Loucy (cell line): ENCODE results near the gene CIRBP.
A peak's percentile ranks its signal among the peaks of the same experiment; 100 is the strongest.

ENCODE experiments used
- H2AFZ ChIP-seq: fragments of 200-600 bp; sonication (generic); 2 replicates; pipeline ENCODE4 v1.6.0; 2016; ENCODE audit warnings: antibody characterized with exemption, mild to moderate bottlenecking, low read length, moderate library complexity
- H3F3A ChIP-seq: fragments of 200-600 bp; 2 replicates; pipeline ENCODE4 v1.6.0; 2016; ENCODE audit warnings: antibody characterized with exemption, low read depth, mild to moderate bottlenecking
- H3K27me3 ChIP-seq: fragments of 200-600 bp; sonication (generic); 2 replicates; pipeline ENCODE4 v1.6.1; 2014; ENCODE audit warnings: low read length, mild to moderate bottlenecking; ENCODE audit not compliant: insufficient read depth, poor library complexity, severe bottlenecking
- H3K36me3 ChIP-seq: fragments of 200-600 bp; sonication (generic); 2 replicates; pipeline ENCODE4 v1.6.1; 2016; ENCODE audit warnings: low read length; ENCODE audit not compliant: insufficient read depth
- H3K4me1 ChIP-seq: fragments of 200-600 bp; sonication (generic); 2 replicates; pipeline ENCODE4 v1.5.1; 2014; ENCODE audit warnings: low read length, mild to moderate bottlenecking; ENCODE audit not compliant: insufficient read depth, poor library complexity, severe bottlenecking
- H3K4me2 ChIP-seq: fragments of 200-600 bp; sonication (generic); 2 replicates; pipeline ENCODE4 v1.6.0; 2014; ENCODE audit warnings: antibody characterized with exemption, low read length, low read depth, mild to moderate bottlenecking; ENCODE audit not compliant: poor library complexity, severe bottlenecking
- H3K4me3 ChIP-seq: fragments of 200-600 bp; sonication (generic); 2 replicates; pipeline ENCODE4 v1.5.1; 2014; ENCODE audit warnings: low read length, mild to moderate bottlenecking, mixed read lengths; ENCODE audit not compliant: poor library complexity, severe bottlenecking
- H3K79me2 ChIP-seq: fragments of 200-600 bp; sonication (generic); 2 replicates; pipeline ENCODE4 v1.6.1; 2014; ENCODE audit warnings: low read length; ENCODE audit not compliant: insufficient read depth
- H3K9ac ChIP-seq: fragments of 200-600 bp; sonication (generic); 2 replicates; pipeline ENCODE4 v1.6.0; 2014; ENCODE audit warnings: mild to moderate bottlenecking, low read depth, low read length, moderate library complexity; ENCODE audit not compliant: poor library complexity, severe bottlenecking
- H3K9me2 ChIP-seq: fragments of 200-600 bp; sonication (generic); replicated peaks from 2 replicates; pipeline ENCODE4 v1.6.1; 2016; ENCODE audit warnings: low read depth, low read length, mixed read lengths
- H3K9me3 ChIP-seq: fragments of 200-600 bp; sonication (generic); 2 replicates; pipeline ENCODE4 v1.6.1; 2014; ENCODE audit warnings: mild to moderate bottlenecking, antibody characterized with exemption, low read length, low read depth; ENCODE audit not compliant: insufficient read depth
- H4K20me1 ChIP-seq: fragments of 200-600 bp; sonication (generic); 2 replicates; pipeline ENCODE4 v1.6.0; 2014; ENCODE audit warnings: antibody characterized with exemption, low read length, mild to moderate bottlenecking; ENCODE audit not compliant: insufficient read depth, poor library complexity, severe bottlenecking
- CTCF ChIP-seq: fragments of 200-600 bp; sonication (generic); conservative IDR thresholded peaks from 2 replicates; pipeline ENCODE4 v1.5.1; 2014; ENCODE audit warnings: mild to moderate bottlenecking, antibody characterized with exemption, low read length
- EZH2phosphoT487 ChIP-seq: fragments of 200-600 bp; IDR thresholded peaks from 2 replicates; pipeline ENCODE4 v1.6.1; 2018; ENCODE audit warnings: antibody characterized with exemption, mild to moderate bottlenecking, moderate library complexity, borderline replicate concordance

CIRBP gene

DNA sequence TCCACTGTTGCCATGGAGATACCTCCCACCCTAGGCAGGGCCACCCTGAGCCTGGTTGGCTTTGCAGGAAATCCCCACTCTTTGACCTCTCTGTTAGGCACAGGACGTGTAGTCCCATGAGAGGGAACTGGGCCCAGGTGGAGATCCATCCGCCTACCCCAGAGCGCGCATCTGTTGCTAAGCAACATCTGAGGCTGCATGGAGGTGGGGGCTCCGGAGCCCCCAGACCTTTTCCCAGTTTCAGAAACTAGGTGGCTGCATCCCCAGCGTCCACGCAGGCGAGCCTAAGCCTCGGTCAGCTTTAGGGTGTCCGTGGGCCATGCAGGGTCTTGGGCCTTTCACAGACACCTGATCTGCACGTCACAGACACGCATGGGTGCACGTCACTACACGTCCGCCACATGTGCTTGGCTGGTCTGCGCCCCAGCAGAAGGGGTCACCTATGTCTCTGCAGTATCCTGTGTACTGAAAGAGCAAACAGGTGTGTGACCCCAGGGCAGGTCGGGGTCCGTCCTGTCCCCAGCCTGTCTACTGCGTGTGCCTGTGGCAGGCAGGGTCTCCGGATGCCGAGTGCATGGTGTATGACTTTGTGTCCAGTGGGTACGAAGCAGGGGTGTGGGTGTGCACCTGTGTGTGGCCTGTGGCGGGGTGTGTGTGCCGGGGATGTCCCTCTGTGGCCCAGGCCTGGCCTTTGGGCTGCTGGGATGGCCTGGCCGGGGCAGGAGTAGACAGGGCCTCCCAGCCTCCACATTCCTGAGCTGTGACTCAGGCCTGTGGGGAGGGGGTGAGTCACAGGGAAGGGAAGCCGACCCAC, 4.1 kb upstream of the CIRBP start:
- Histone ChIP-seq H3K4me3 (no peak overlapping the region), H3K79me2 (peaks cover 11% of the 10 kb centered on the region), H4K20me1 (peaks cover 8% of the 10 kb centered on the region), H3K4me1 (peaks cover 34% of the 10 kb centered on the region), H3K9ac (no peak overlapping the region), H3K9me2 (no peaks in the 10 kb centered on the region), H3K36me3 (peaks cover 3% of the 10 kb centered on the region; the same call in 1 of the 2 replicates), H3K9me3 (no peaks in the 10 kb centered on the region), H2AFZ (no peak overlapping the region), H3K27me3 (peaks cover 3% of the 10 kb centered on the region), H3F3A (0 out of 2 replicates have a peak, but pooled peaks cover under 1% of the 10 kb centered on the region), H3K4me2 (no peak overlapping the region)
- TF ChIP-seq CTCF, result no peak

DNA sequence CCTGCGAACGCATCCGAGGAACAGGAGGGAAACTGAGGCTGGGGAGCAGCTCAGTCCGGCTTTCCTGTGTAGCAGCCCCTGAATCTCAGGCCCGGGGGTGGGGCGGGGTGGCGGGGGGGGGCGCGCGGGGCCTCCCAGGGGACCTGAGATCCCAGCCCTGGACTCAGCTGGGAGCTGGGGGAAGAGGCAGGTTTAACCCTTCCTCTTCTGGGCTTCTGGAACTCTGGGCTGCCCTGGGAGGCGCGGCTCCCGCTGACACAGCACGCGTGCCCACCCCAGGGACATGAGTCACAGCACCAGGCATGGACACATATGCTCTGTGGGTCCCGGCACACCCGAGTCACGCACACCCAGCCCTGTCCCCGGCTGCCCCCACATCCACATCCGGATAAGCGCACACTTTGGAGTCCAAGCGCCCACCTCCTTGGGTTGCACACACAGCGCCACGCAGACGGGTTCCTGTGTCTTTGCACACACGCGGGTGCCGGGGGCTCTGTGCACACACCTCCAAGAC, 3.5 kb upstream of the CIRBP start:
- H3K4me1 ChIP-seq, result peaks cover 34% of the 10 kb centered on the region
- H3K9ac ChIP-seq, result no peak overlapping the region
- H3K4me2 ChIP-seq, result no peak overlapping the region
- H2AFZ ChIP-seq, result no peak overlapping the region
- H3K36me3 ChIP-seq, result peaks cover 4% of the 10 kb centered on the region; the same call in 1 of the 2 replicates
- H3K79me2 ChIP-seq, result peaks cover 12% of the 10 kb centered on the region
- H4K20me1 ChIP-seq, result peaks cover 11% of the 10 kb centered on the region
- no peak overlapping the region for H3K4me3 ChIP-seq
- no peaks in the 10 kb centered on the region for H3K9me3 ChIP-seq
- TF ChIP-seq CTCF (no peak), EZH2phosphoT487 (no peak)
- H3F3A ChIP-seq, result no peaks in the 10 kb centered on the region
- H3K9me2 ChIP-seq, result no peaks in the 10 kb centered on the region
- H3K27me3 ChIP-seq, result peaks cover 4% of the 10 kb centered on the region

DNA sequence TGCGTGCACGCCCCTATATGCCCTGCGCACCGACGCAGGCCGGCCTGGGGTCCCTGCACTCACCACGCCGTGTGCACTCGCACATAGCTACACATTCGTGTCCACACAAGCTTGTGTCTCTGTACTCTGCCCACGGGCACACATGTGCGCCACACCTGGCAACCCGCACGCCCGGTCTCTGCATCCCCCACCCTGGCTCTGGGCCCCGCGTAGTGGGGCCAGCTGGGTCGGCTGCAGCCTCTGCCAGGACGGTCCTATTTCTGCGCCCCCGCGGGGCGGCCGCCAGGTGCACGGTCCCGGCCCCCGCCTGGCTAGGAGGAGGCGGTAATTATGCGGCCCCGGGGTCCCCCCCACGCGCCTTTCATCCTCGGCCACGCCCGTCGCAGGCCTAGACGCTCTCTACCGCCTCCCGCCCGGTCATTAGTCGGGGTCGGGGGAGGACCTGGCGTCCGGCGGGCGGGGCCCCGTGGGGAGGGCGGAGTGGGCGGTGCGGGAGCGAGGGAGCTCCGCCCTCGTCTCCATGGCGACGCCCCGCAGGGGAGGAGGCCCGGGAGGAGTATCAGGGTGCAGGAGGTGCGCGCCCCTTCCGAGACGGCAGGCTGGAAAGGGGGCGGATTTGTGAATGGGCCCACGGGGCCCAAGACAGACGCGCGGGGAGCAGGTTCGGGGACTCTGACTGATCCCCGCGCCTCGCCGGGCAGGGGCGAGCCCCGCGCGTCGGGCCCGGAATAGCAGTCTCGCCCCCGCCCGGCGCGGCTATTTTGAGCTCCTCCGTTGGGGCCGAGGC, 2.8 kb upstream of the CIRBP start:
- Histone ChIP-seq H3K9me2 (no peaks in the 10 kb centered on the region), H2AFZ (peak overlapping the region; percentile 85), H3K4me1 (peaks cover 38% of the 10 kb centered on the region), H3K9me3 (no peaks in the 10 kb centered on the region), H3K79me2 (peaks cover 19% of the 10 kb centered on the region), H3K9ac (peak overlapping the region; percentile 53), H3K4me3 (peak overlapping the region; percentile 70), H3K36me3 (peaks cover 11% of the 10 kb centered on the region; the same call in 1 of the 2 replicates), H3K27me3 (peaks cover 4% of the 10 kb centered on the region), H4K20me1 (peaks cover 18% of the 10 kb centered on the region), H3K4me2 (peak overlapping the region; percentile 95), H3F3A (no peaks in the 10 kb centered on the region)
- TF ChIP-seq EZH2phosphoT487 (no peak), CTCF (no peak)
